ENCODE measurements around the gene AEBP1.
A peak's percentile ranks its signal among the peaks of the same experiment; 100 is the strongest.

AEBP1 gene

DNA sequence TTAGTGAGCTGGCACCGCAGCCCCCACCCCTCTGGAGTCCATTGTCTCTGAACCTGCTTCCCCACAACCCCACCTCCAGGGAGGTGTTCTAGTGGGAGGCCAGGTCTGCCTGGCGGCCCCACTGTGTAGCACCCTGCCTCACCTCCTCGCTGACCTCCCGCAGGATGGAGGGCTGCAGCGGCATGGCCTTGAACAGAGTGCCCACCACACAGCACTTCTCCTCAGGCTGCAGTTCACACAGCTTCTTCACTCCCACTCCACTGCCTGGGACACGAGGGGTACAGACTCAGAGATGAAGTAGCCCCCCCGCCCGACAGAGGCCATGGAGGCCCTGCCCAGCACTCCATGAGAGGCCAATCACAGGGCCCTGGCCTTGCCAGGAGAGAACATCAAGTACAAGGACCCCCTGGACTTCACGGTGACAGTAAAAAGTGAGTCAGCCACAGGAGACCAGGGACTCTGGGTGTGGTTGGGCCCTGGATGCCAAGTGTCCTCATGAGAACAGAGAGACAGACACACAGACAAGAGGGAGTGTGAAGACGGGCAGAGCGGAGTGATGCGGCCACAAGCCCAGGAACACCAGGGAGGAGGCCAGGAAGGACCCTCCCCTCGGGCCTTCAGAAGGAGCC is 13.8 kb downstream of the AEBP1 start:
- in situ Hi-C loops (cut with MboI; ENCODE audit: low pct_unique_long_range_greater_than_20kb, low sequenced_read_pairs, unreplicated experiment), result no loop called here
- no peak for DNase-seq (ENCODE audit: low spot score)
- TF ChIP-seq, protein P1, sequence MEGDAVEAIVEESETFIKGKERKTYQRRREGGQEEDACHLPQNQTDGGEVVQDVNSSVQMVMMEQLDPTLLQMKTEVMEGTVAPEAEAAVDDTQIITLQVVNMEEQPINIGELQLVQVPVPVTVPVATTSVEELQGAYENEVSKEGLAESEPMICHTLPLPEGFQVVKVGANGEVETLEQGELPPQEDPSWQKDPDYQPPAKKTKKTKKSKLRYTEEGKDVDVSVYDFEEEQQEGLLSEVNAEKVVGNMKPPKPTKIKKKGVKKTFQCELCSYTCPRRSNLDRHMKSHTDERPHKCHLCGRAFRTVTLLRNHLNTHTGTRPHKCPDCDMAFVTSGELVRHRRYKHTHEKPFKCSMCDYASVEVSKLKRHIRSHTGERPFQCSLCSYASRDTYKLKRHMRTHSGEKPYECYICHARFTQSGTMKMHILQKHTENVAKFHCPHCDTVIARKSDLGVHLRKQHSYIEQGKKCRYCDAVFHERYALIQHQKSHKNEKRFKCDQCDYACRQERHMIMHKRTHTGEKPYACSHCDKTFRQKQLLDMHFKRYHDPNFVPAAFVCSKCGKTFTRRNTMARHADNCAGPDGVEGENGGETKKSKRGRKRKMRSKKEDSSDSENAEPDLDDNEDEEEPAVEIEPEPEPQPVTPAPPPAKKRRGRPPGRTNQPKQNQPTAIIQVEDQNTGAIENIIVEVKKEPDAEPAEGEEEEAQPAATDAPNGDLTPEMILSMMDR (IDR thresholded peaks at IDR 0.05; ENCODE audit: extremely low read depth, insufficient read depth, missing control alignments), result no peak

DNA sequence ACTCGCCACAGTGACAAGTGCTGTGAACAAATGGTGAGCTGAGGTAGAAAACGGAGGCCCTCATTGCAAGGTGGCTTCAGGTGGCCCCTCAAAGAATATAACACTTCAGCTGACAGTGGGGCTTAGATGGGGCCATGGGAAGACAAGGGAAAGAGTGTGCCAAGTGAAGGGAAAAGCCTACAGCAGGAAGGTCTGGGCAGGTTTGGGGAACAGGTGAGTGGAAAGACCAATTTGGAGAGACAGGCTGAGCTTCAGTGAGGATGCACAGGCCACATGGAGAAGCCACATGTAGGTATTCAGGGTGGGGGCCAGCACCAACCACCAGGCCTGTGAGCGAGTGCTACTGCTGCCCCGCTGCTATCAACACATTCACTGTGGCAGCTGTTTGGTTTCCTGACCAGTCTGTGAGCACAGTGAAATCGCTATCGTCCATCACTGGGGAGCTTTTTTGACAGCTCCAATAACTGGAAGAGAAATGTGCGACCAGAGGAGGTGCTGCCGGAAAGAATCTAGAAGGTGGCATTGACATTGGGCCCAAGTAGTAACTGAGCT is 15.8 kb downstream of the AEBP1 start:
- no peak for DNase-seq (ENCODE audit: low spot score)
- TF ChIP-seq, protein P1 (IDR thresholded peaks at IDR 0.05; ENCODE audit: extremely low read depth, insufficient read depth, missing control alignments), result no peak
- in situ Hi-C loops (cut with MboI; ENCODE audit: low pct_unique_long_range_greater_than_20kb, low sequenced_read_pairs, unreplicated experiment), result no loop called here

DNA sequence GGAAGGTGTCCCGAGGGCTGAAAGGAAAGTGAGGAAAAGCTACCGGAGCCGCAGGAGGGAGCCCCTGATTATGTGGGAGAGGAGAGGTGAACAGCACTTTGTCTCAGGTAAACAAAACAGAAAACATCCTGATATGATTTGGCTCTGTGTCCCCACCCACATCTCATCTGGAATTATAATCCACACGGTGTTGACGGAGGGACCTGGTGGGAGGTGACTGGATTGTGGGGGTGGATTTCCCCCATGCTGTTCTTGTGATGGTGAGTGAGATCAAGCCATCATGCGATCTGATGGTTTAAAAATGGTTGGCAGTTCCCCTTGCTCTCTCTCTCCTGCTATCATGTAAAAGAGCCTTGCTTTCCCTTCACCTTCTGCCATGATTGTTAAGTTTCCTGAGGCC is 16.2 kb downstream of the AEBP1 start:
- TF ChIP-seq, protein P1 (IDR thresholded peaks at IDR 0.05; ENCODE audit: extremely low read depth, insufficient read depth, missing control alignments), result no peak
- in situ Hi-C loops (cut with MboI; ENCODE audit: low pct_unique_long_range_greater_than_20kb, low sequenced_read_pairs, unreplicated experiment), result no loop called here
- DNase-seq (ENCODE audit: low spot score), result no peak

DNA sequence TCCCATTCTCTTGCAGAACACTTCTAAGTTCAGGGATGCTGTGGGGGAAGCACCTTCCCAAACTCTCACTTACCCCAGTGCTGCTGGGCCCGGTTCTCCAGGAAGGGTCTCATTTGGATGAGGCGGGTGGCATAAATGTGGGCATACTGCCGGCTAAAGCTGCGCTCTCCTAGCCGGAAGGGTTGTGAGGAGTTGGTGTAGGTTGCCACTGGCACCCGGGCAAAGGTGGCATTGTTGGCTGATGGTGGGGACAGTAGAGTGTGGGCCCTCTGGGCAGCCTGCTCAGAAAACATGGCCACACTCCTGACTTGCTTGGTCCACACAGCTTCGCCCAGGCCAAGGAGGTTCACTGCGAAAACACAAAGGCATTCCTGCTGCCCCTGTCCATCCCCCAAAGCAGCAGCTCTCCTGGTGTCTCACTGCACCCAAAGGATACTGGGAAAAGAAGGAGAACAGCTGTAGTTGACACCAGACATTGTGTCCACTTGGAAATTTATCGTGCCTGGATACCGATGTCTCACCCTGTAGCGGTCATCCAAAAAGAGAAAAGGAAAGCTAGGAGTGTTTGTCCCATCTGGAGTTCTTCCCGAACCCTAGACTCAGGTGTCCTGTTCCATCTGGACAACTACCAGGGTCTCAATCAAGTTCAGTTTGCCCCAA is 17.7 kb downstream of the AEBP1 start:
- DNase-seq (ENCODE audit: low spot score), result no peak
- TF ChIP-seq, protein P1 (IDR thresholded peaks at IDR 0.05; ENCODE audit: extremely low read depth, insufficient read depth, missing control alignments), result no peak
- in situ Hi-C loops (cut with MboI; ENCODE audit: low pct_unique_long_range_greater_than_20kb, low sequenced_read_pairs, unreplicated experiment), result no loop called here

GRCh38 chr7:44122529-44122928 is 18.4 kb downstream of the AEBP1 start:
- in situ Hi-C loops (cut with MboI; ENCODE audit: low pct_unique_long_range_greater_than_20kb, low sequenced_read_pairs, unreplicated experiment), result no loop called here
- no peak for DNase-seq (ENCODE audit: low spot score)

GRCh38 chr7:44123190-44124003 is 19.3 kb downstream of the AEBP1 start, which contains the start of gene POLD2:
Gene POLD2 (minus strand): TSS chr7:44123548. CDS start chr7:44122053, 1,495 bp downstream.
- in situ Hi-C loops (cut with MboI; ENCODE audit: low pct_unique_long_range_greater_than_20kb, low sequenced_read_pairs, unreplicated experiment), result no loop called here
- DNase-seq (ENCODE audit: low spot score), result peak; percentile 100

More at GRCh38 chr7:44122529-44122928, 18.4 kb downstream of the AEBP1 start:
- TF ChIP-seq, protein P1 (IDR thresholded peaks at IDR 0.05; ENCODE audit: extremely low read depth, insufficient read depth, missing control alignments), result no peak

More at GRCh38 chr7:44123190-44124003, 19.3 kb downstream of the AEBP1 start, which contains the start of gene POLD2:
- TF ChIP-seq, protein P1 (IDR thresholded peaks at IDR 0.05; ENCODE audit: extremely low read depth, insufficient read depth, missing control alignments), result no peak
